GM12891 (cell line): Measurements from ENCODE around the gene AFAP1.

Experiments used
- POLR2A ChIP-seq: IDR thresholded peaks from 2 replicates; pipeline ENCODE4 v1.6.1; 2011; ENCODE audit warnings: low read depth, low read length, control low read depth
- POLR2AphosphoS5 ChIP-seq: IDR thresholded peaks from 2 replicates; pipeline ENCODE4 v1.6.1; 2011; ENCODE audit warnings: low read depth, low read length, control low read depth
- SPI1 ChIP-seq: IDR thresholded peaks from 2 replicates; pipeline ENCODE4 v1.6.1; 2011; ENCODE audit warnings: low read depth, low read length, control low read depth
- TAF1 ChIP-seq: IDR thresholded peaks from 2 replicates; pipeline ENCODE4 v1.6.1; 2011; ENCODE audit warnings: low read depth, low read length, control low read depth

- TF ChIP-seq POLR2AphosphoS5 (no peak), POLR2A (no peak), TAF1 (no peak), SPI1 (no peak)
Measured at GRCh38 chr4:7713757-7714156, 225.9 kb downstream of the AFAP1 start.
